NCI-H2029 (cell line): ENCODE data around the gene ZNF627.
"Not testable (repeated sequence)": the region's sequence is repeated elsewhere in the genome, so short reads cannot be mapped to it uniquely, and the experiment has no call there.

Experiments
- DNase-seq: peaks from one replicate; lab custom pipeline; 2025; lab: John Stamatoyannopoulos, UW

Gene ZNF627

GRCh38 chr19:11624069-11624463 lies 26.8 kb downstream of the ZNF627 start:
- DNase-seq = no peak

- no peak for DNase-seq
These were observed 29.0 kb downstream of the ZNF627 start for GRCh38 chr19:11626252-11626651.

GRCh38 chr19:11633223-11633622 lies 35.9 kb downstream of the ZNF627 start:
- no peak for DNase-seq

GRCh38 chr19:11634018-11634662 lies 36.9 kb downstream of the ZNF627 start:
- not testable (repeated sequence) for DNase-seq

GRCh38 chr19:11639245-11639601 lies 41.9 kb downstream of the ZNF627 start:
- DNase-seq = no peak

- peak; percentile 98 for DNase-seq
These were observed 42.6 kb downstream of the ZNF627 start for GRCh38 chr19:11639602-11640471.

GRCh38 chr19:11641244-11641643 lies 44.0 kb downstream of the ZNF627 start:
- DNase-seq = no peak

- DNase-seq = no peak
These were observed 45.6 kb downstream of the ZNF627 start for GRCh38 chr19:11642902-11643301.

- DNase-seq = no peak
These were observed 52.7 kb downstream of the ZNF627 start for GRCh38 chr19:11649941-11650340.

GRCh38 chr19:11651062-11651461 lies 53.8 kb downstream of the ZNF627 start:
- no peak for DNase-seq

- no peak for DNase-seq
These were observed 54.8 kb downstream of the ZNF627 start for GRCh38 chr19:11652056-11652455.

- DNase-seq = no peak
These were observed 55.2 kb downstream of the ZNF627 start for GRCh38 chr19:11652492-11652891.

GRCh38 chr19:11656535-11656934 lies 59.3 kb downstream of the ZNF627 start:
- DNase-seq = no peak

GRCh38 chr19:11657307-11657706 lies 60.0 kb downstream of the ZNF627 start:
- DNase-seq = peak; percentile 79

GRCh38 chr19:11658970-11659369 lies 61.7 kb downstream of the ZNF627 start:
- DNase-seq = peak; percentile 94

GRCh38 chr19:11659612-11660011 lies 62.3 kb downstream of the ZNF627 start:
- DNase-seq = peak; percentile 15

- no peak for DNase-seq
These were observed 65.0 kb downstream of the ZNF627 start for GRCh38 chr19:11662278-11662677.

GRCh38 chr19:11663181-11663591 lies 65.9 kb downstream of the ZNF627 start:
- no peak for DNase-seq
